BLaER1 (cell line): Measurements from ENCODE around the gene KCNMB4.
"Not testable (repeated sequence)": the region's sequence is repeated elsewhere in the genome, so short reads cannot be mapped to it uniquely, and the experiment has no call there.

Experiments used
- H3K27ac ChIP-seq: shearing (Covaris generic); formaldehyde crosslinking; 2 replicates; pipeline ENCODE4 v1.8.1; 2022
- H3K27me3 ChIP-seq: shearing (Covaris generic); formaldehyde crosslinking; 2 replicates; pipeline ENCODE4 v1.8.1; 2022
- H3K36me3 ChIP-seq: shearing (Covaris generic); formaldehyde crosslinking; 2 replicates; pipeline ENCODE4 v1.8.1; 2022
- H3K4me1 ChIP-seq: shearing (Covaris generic); formaldehyde crosslinking; 2 replicates; pipeline ENCODE4 v1.8.1; 2022
- H3K4me2 ChIP-seq: shearing (Covaris generic); formaldehyde crosslinking; 2 replicates; pipeline ENCODE4 v1.8.1; 2022
- H3K4me3 ChIP-seq: shearing (Covaris generic); formaldehyde crosslinking; 2 replicates; pipeline ENCODE4 v1.8.1; 2022
- H3K9ac ChIP-seq: shearing (Covaris generic); formaldehyde crosslinking; 2 replicates; pipeline ENCODE4 v1.8.1; 2022
- H3K9me3 ChIP-seq: shearing (Covaris generic); formaldehyde crosslinking; 2 replicates; pipeline ENCODE4 v1.8.1; 2022
- H4K20me1 ChIP-seq: shearing (Covaris generic); formaldehyde crosslinking; 2 replicates; pipeline ENCODE4 v1.8.1; 2022
- Cebpa-rat ChIP-seq: shearing (Covaris generic); IDR thresholded peaks from 2 replicates; pipeline ENCODE4 v1.8.1; 2022

The KCNMB4 gene

DNA sequence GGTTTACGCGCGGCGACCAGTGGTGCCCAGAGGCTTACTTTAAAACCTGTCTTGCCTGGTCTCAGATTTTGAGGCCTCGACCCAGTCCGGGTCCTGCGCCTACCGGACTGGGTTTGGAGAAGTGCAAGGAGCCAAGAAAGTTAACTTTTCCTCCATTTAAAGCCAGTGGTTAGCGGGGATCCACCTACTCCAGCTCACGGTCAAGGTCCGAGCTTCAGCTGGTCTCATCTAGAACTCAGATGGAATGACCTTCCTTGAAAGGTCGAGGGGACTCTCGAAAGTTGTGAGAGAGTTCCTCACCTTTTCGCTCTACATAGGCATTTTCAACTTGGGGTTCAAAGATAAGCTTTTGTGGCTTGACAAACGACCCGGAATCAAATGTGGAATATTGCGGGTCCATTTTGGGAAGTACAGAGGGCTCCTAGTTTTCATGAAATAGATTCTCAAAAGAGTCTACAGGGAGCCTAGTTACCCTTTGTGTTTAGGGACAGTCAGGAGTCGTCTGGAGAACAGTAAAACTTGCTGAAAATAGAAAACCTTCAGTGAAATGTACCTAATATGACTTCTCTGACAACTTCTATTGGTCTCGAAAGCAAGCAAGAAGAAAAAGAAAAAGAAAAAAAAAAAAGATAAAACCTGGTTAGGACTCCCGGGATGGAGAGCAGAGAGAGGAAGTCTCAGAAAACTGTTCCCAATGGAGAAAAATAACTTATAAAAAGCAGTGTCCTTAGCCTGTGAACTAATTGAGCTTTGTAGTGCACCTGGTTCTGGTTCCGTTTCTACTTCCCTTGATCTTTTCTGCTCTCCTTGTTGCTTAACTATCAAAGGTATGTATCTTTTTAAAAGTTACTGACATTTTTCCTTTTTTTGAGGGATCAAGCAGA is 1.4 kb downstream of the KCNMB4 start:
- no peak for TF ChIP-seq Cebpa-rat

DNA sequence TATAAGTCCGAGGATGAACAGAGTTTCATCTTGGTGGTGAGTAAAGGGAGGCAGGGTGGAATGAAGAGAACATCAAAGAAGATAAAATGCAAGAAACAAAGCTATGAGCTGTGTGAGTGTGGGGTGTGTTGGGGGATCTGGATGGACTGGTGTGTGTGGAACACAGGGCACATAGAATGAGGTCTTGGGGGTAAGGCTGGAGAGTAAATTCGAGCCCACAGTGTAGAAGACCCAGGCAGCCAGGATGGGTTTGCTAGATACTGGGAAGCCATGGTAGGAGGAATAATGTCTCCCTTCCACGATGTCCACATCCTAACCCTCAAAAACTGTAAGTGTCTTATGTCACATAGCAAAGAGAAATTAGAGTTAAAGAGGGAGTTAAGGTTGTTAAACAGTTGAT is 6.8 kb downstream of the KCNMB4 start:
- H3K4me1 ChIP-seq = peaks cover 8% of the 10 kb centered on the region

More for the DNA sequence above, 1.4 kb downstream of the KCNMB4 start:
- H3K4me1 ChIP-seq = peaks cover 19% of the 10 kb centered on the region
- H3K27ac ChIP-seq = no peak overlapping the region
- peak overlapping the region; percentile 78 for H3K4me3 ChIP-seq
- peaks cover 31% of the 10 kb centered on the region for H4K20me1 ChIP-seq
- peak overlapping the region; percentile 88 for H3K4me2 ChIP-seq
- H3K36me3 ChIP-seq = no peaks in the 10 kb centered on the region
- peaks cover 48% of the 10 kb centered on the region for H3K27me3 ChIP-seq
- peak overlapping the region; percentile 57; the same call in 1 of the 2 replicates for H3K9ac ChIP-seq
- no peaks in the 10 kb centered on the region for H3K9me3 ChIP-seq

DNA sequence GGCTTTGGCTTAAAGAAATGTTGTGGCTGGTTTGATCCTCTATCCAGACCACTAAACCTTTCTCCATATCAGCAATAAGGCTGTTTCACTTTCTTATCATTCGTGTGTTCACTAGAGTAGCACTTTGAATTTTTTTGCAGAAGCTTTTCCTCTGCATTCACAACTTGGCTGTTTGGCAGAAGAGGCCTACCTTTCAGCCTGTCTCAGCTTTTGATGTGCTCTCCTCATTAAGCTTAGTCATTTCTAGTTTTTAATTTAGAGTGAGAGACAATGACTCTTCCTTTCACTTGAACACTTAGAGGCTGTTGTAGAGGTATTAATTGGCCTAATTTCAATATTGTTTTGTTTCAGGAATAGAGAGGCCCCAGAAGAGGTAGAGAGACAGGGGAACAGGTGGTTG is 13.8 kb downstream of the KCNMB4 start:
- Histone ChIP-seq H3K9ac (no peak overlapping the region), H3K9me3 (peaks cover 19% of the 10 kb centered on the region), H3K4me2 (no peak overlapping the region), H3K4me3 (no peak overlapping the region), H3K27me3 (no peaks in the 10 kb centered on the region), H3K27ac (no peak overlapping the region), H3K4me1 (no peaks in the 10 kb centered on the region), H4K20me1 (no peaks in the 10 kb centered on the region), H3K36me3 (peaks cover 6% of the 10 kb centered on the region; the same call in 1 of the 2 replicates)
- no peak for TF ChIP-seq Cebpa-rat

More for the DNA sequence above, 6.8 kb downstream of the KCNMB4 start:
- H3K27me3 ChIP-seq = peaks cover under 1% of the 10 kb centered on the region
- H3K4me3 ChIP-seq = no peak overlapping the region
- peaks cover 7% of the 10 kb centered on the region; the same call in 1 of the 2 replicates for H4K20me1 ChIP-seq
- H3K4me2 ChIP-seq = no peak overlapping the region
- H3K9me3 ChIP-seq = peaks cover 2% of the 10 kb centered on the region
- H3K9ac ChIP-seq = no peak overlapping the region
- no peaks in the 10 kb centered on the region for H3K36me3 ChIP-seq
- TF ChIP-seq Cebpa-rat = no peak
- no peak overlapping the region for H3K27ac ChIP-seq

DNA sequence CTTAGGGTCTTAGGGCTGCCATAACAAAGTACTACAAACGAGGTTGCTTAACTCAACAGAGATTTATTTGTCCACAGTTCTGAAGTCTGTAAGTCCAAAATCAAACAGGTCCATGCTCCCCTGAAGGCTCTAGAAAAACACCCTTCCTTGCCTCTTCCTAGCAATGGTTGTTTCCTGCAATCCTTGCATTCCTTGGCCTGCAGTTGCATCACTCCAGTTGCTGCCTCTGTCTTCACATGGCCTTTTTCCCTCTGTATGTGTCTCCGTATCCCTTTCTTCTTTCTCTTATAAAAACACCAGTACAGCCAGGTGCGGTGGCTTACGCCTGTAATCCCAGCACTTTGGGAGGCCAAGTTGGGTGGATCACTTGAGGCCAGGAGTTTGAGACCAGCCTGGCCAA is 17.4 kb downstream of the KCNMB4 start:
- Histone ChIP-seq H3K4me3 (no peak overlapping the region), H3K27ac (no peak overlapping the region), H3K9me3 (peaks cover 11% of the 10 kb centered on the region), H3K4me2 (no peak overlapping the region), H3K9ac (no peak overlapping the region), H3K27me3 (no peaks in the 10 kb centered on the region), H3K4me1 (no peaks in the 10 kb centered on the region), H3K36me3 (peaks cover 4% of the 10 kb centered on the region; the same call in 1 of the 2 replicates), H4K20me1 (no peaks in the 10 kb centered on the region)
- TF ChIP-seq Cebpa-rat = no peak

DNA sequence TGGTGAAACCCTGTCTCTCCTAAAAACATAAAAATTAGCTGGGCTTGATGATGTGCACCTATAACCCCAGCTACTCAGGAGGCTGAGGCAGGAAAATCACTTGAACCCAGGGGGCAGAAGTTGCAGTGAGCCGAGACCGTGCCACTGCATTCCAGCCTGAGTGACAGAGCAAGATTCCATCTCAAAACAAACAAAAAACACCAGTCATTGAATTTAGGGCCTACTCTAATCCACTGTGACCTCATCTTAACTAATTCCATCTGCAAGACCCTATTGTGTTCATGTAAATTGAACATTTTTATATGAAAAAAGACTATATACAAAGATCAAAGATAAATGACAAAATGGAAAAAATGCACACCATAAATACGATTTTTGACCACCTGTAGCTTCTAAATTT is 17.8 kb downstream of the KCNMB4 start:
- TF ChIP-seq Cebpa-rat = no peak
- Histone ChIP-seq H3K9me3 (peaks cover 7% of the 10 kb centered on the region), H3K27ac (no peak overlapping the region), H3K9ac (no peak overlapping the region), H3K4me2 (no peak overlapping the region), H4K20me1 (no peaks in the 10 kb centered on the region), H3K36me3 (no peaks in the 10 kb centered on the region), H3K4me1 (no peaks in the 10 kb centered on the region), H3K4me3 (no peak overlapping the region), H3K27me3 (no peaks in the 10 kb centered on the region)

DNA sequence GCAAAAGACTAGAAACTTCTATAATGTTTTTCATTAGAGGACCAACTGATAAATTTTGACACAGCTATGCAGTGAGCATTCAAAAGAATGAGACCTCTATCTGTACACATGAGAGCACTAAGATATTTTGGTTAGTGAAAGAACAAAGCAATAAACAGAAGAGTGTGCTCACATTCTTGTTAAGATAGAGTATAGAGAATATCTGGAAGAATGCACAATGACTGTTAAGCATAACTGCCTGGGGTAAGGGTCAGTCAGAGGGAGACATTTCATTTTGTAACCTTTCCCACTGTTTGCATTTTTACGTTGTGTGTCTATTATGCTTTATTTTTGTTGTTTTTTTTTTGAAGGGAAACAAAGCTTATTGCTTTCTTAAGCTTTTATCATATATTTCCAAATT is 20.7 kb downstream of the KCNMB4 start:
- no peaks in the 10 kb centered on the region for H4K20me1 ChIP-seq
- no peaks in the 10 kb centered on the region for H3K27me3 ChIP-seq
- no peak overlapping the region for H3K9ac ChIP-seq
- H3K4me3 ChIP-seq = no peak overlapping the region
- peaks cover 14% of the 10 kb centered on the region for H3K9me3 ChIP-seq
- no peak overlapping the region for H3K4me2 ChIP-seq
- no peak overlapping the region for H3K27ac ChIP-seq
- no peak for TF ChIP-seq Cebpa-rat
- no peaks in the 10 kb centered on the region for H3K4me1 ChIP-seq
- H3K36me3 ChIP-seq = no peaks in the 10 kb centered on the region

DNA sequence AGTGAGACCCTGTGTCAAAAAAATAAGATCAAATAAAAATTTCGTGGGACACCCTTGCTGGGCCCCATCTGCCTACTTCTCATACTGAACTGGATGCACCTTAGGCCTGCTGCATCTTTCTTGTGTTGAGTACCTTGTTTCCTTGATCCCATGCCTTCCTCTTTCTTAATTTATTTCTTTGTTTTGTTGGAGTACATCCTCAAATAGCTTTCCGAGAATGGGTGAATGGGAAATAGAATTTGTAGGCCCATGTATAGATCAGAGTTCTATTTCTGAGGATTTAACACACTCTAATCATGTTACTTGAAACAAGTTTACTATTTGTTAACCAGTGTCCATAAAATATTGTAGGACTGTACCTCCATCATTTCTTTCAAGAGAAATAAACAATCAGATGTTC is 23.6 kb downstream of the KCNMB4 start:
- H3K4me2 ChIP-seq = no peak overlapping the region
- no peaks in the 10 kb centered on the region for H4K20me1 ChIP-seq
- TF ChIP-seq Cebpa-rat = no peak
- H3K4me1 ChIP-seq = no peaks in the 10 kb centered on the region
- H3K27ac ChIP-seq = no peak overlapping the region
- H3K4me3 ChIP-seq = no peak overlapping the region
- no peak overlapping the region for H3K9ac ChIP-seq
- no peaks in the 10 kb centered on the region for H3K36me3 ChIP-seq
- no peaks in the 10 kb centered on the region for H3K27me3 ChIP-seq
- H3K9me3 ChIP-seq = peaks cover 14% of the 10 kb centered on the region

DNA sequence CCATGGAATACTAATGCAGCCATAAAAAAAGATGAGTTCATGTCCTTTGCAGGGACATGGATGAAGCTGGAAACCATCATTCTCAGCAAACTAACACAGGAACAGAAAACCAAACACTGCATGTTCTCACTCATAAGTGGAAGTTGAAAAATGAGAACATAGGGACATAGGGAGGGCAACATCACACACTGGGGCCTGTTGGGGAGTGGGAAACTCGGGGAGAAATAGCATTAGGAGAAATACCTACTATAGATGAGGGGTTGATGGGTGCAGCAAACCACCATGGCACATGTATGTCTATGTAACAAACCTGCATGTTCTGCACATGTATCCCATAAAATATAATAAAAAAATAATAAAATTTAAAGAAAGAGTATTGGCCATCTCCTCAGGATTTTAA is 26.5 kb downstream of the KCNMB4 start:
- H4K20me1 ChIP-seq, H3K4me2 ChIP-seq, H3K9ac ChIP-seq, H3K36me3 ChIP-seq, H3K4me1 ChIP-seq, H3K27ac ChIP-seq, H3K27me3 ChIP-seq, H3K4me3 ChIP-seq: not testable (repeated sequence)
- H3K9me3 ChIP-seq = peaks cover 14% of the 10 kb centered on the region

DNA sequence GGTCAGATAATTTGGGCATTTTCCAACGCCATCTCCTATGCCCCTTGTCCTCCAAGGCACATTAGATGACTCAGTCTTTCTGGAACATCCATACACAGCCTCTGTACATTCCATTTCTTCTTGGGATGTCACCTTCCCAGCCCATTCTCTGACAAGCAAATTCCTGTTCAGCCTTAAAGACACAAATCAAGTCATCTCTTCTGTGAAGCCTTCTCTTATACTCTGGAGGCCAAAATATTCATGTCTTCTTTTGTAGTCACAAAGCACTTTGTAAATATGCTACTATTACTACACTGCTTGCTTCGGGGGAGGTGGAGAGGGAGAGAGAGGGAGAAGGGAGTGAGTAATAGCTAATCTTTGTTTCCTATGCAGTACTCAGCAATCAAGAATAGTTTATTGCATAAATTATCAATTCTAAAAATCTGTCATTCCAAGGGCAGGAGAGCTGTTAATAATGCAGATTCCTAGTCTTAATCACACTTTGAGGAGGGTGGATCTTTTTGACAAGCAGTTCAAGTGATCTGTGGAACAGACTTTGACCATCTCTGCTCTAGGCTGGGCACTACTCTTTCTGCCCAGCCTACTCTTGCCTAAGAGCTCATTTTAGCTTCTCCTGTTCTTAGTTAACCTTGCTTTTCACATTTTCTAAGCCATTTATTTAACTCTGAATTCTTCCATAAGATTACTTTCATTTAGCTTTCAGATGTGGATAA is 27.9 kb downstream of the KCNMB4 start:
- peaks cover 14% of the 10 kb centered on the region for H3K9me3 ChIP-seq
- no peak overlapping the region for H3K9ac ChIP-seq
- no peaks in the 10 kb centered on the region for H4K20me1 ChIP-seq
- H3K27me3 ChIP-seq = no peaks in the 10 kb centered on the region
- H3K4me3 ChIP-seq = no peak overlapping the region
- no peak overlapping the region for H3K4me2 ChIP-seq
- no peaks in the 10 kb centered on the region for H3K36me3 ChIP-seq
- TF ChIP-seq Cebpa-rat = no peak
- no peak overlapping the region for H3K27ac ChIP-seq
- H3K4me1 ChIP-seq = no peaks in the 10 kb centered on the region

DNA sequence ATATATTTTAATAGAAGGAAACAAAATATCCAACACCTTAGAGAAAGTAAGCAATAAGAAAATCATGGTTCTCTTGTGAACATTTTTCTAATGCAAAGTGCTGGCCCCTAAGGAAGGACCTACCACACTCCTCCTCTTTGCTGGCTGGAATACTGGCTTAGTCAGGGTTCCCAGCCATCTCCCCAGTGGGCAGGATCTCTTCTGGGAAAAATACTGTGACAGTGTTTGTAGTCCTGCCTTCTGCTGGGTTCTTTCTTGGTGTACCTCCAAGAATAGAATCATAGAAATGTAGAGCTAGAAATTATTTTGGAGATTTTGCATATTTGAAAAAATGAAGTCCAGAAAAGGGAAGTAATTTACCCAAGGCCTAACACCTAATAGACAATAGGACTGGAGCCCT is 31.9 kb downstream of the KCNMB4 start:
- H3K4me3 ChIP-seq = no peak overlapping the region
- no peak overlapping the region for H3K4me2 ChIP-seq
- no peaks in the 10 kb centered on the region for H4K20me1 ChIP-seq
- no peak overlapping the region for H3K27ac ChIP-seq
- no peaks in the 10 kb centered on the region for H3K27me3 ChIP-seq
- no peaks in the 10 kb centered on the region for H3K4me1 ChIP-seq
- H3K9me3 ChIP-seq = no peaks in the 10 kb centered on the region
- 0 out of 2 replicates have a peak, but pooled peaks cover 19% of the 10 kb centered on the region for H3K36me3 ChIP-seq
- H3K9ac ChIP-seq = no peak overlapping the region
- no peak for TF ChIP-seq Cebpa-rat
